Activated CD8-positive, alpha-beta memory T cell treated with anti-CD3 and anti-CD28 coated beads, Interleukin-2, amount 50 U/mL, for 4 hours (primary cell): Measurements from ENCODE around the gene TADA1.
A peak's percentile ranks its signal among the peaks of the same experiment; 100 is the strongest.

Experiments
- DNase-seq: peaks from one replicate; pipeline ENCODE4 v3.0.0-alpha.2; 2020

The TADA1 gene

GRCh38 chr1:166875734-166876539, at the start of gene TADA1:
TADA1 (minus strand) TSS chr1:166876264; CDS start chr1:166876233, 31 bp downstream.
- DNase-seq = peak; percentile 99

- no peak for DNase-seq
These were observed 48.9 kb upstream of the TADA1 start for GRCh38 chr1:166924823-166925541.

GRCh38 chr1:166920561-166921475, 44.8 kb upstream of the TADA1 start:
- DNase-seq = no peak

DNA sequence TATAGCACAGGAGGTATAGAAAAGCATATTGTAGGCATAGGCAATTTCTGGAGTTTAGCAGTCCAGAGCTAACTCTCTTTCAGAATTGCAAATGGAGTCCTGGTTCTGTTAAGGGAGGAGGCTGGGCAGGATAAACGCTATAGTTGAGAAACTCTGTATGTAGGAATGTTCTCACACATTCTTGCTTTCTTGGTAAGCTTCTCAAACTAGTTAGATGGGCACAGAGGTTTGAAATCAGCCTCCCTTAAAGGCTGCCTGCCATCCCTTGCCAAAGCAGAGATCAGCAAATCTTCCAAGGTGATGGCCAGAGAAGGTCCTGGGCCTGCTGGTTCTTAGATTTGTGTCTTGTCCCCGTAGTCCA, 42.9 kb upstream of the TADA1 start:
- DNase-seq = no peak

DNA sequence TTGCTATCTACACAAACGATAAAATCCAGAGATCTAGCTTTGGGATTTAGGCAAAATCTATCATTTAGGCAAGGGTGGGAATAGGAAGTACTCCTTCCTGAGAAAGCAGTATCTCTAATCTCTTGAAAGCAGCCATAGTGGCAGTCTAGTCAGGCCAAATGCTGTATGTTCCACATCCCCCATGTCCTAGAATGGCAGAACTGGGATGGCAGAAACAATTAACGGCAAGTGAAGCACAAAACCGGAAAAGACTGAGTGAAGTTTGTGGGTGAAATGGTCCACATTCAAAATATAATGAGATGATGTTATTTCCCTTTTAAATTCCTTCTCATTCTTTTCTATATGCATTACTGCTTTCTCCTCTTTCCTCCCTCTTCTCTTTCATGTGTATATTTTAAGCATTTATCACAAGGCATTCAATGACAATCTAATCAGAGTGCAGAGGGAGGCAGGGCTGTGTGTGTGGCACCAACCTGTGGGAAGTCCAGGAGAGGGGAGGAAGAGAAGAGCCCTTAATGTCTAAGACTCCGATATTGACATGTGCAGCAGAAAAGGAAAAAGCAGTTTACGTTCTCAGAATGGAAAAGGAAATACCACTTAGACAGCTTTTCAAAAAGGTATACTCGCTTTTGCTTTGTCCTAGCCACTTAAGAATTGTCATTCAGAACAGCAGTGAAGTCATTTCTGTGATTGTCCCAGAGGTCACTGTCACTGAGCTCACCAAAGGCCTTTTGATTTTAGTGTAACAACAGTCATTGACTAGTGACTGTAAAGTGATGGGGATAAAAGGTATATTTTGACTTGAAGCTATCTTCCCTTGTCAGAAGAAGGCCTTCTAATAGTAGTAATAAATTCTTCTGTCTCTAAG, 42.3 kb upstream of the TADA1 start:
- no peak for DNase-seq

- DNase-seq = no peak
These were observed 39.9 kb upstream of the TADA1 start for GRCh38 chr1:166915941-166916340.

DNA sequence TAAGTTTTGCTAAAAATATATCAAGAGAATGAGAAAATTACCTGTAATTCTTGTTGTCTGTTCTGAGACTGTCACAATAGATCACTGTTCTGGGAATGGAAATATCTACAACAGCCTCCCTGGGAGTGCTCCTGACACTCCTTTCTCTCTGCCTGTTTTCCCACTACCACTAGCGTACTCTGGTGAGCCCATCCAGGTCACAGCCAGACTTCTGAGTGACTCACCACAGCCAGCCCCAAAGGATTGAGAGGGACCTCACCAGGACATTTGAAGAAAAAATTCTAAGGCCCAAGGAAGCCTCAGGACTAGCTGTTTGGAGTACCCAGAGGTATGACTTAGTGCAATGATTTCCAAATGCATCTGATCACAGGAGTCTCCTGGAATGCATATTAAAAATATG, 39.0 kb upstream of the TADA1 start:
- no peak for DNase-seq

- no peak for DNase-seq
These were observed 38.0 kb upstream of the TADA1 start for GRCh38 chr1:166914111-166914510.

- DNase-seq = no peak
These were observed 35.6 kb upstream of the TADA1 start for GRCh38 chr1:166911624-166912023.

GRCh38 chr1:166910396-166910994, 34.4 kb upstream of the TADA1 start:
- peak; percentile 72 for DNase-seq

DNA sequence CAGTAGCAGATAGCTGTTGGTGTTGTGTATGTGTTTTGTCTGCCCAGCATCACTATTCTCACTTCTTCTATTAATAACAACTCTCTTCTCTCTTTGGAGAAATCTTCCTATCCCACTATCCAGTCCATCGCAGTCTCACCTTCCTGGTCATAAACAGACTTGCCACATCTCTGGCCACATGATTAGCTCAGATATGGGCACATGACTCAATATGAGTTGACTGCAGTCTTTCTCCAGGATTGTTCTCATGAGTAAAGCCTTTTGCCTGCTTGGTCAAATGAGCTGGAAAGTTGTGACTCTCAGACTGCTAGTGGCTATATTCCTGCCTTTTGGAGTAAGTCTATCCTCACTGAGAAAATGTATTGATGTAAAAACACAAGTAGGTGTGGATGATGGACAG, 32.9 kb upstream of the TADA1 start:
- no peak for DNase-seq

GRCh38 chr1:166907763-166908162, 31.7 kb upstream of the TADA1 start:
- DNase-seq = no peak

GRCh38 chr1:166907051-166907450, 31.0 kb upstream of the TADA1 start:
- no peak for DNase-seq

DNA sequence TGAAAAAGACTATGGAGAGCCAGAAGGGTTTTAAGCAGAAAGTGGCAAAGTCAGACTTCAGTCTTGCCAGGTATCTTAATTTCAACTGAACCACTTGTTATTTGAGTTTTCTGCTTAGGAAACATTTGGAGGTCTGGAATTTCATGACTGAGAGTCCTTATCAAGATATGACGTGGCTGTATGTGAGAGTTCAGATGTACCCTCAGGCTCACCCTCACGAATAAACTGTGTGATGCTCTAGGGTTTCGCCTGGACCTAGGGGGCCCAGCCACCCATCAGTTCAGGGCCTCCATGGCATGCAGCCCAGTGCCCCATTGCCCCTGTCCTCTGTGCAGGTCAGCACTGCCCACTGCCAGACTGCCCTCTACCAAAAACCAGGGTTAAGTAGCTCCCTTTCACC, 30.6 kb upstream of the TADA1 start:
- DNase-seq = no peak

DNA sequence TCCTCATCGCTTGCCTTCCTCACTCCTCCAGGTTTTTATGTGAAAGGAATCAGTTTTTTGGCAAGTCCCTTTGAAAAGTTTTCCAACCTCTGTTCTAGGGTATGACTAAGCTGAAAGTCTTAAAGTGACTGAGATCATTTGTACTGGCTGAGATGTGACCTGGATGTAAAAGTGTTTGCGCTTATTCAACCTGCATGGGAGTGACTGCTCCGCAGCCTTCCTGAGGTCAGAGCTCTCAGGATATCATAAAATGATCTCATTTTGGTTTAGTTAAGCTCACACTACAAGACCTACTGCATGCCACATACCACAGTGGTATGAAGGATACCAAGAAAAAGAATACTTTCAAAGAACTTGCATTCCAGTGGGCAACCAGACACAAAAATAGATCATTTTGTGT, 29.8 kb upstream of the TADA1 start:
- no peak for DNase-seq

GRCh38 chr1:166905136-166905535, 29.1 kb upstream of the TADA1 start:
- DNase-seq = no peak

- DNase-seq = no peak
These were observed 27.2 kb upstream of the TADA1 start for GRCh38 chr1:166903232-166903631.

DNA sequence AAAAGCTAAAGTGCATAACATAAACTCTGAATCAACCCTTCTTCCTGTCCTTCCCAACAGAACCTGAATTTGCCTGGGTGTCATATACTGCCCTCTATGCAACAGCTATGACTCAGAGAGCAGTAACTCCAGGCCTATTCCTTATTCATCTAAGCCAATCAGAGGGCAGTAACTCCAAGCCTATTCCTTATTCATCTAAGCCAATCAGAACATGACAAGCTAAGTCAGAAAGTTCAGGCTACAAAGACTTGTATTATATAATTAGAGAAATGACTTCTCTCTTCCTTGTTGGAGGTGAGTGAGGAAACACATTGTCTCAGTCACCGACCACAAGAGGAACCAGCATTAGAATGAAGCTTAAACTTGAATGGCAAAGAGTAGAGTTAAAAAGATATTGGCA, 26.2 kb upstream of the TADA1 start:
- no peak for DNase-seq

DNA sequence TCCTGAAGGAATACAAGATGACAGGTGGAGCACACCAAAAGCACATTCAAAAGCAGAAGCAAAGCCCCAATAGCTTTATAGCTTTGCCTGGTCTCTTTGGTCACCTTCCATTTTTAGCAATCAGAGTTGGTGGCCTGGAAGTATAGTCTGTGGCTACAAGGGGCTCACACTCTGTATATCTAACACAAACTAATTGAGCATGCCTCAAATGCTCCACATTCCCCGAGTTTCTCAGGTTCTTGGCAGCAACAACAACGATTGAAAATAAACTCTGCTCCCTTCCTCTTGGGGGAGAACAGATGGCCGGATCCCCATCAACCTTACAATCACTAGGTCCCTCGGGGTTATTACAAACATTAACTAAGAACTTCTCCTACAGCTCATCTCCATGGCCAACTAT, 24.9 kb upstream of the TADA1 start:
- no peak for DNase-seq

DNA sequence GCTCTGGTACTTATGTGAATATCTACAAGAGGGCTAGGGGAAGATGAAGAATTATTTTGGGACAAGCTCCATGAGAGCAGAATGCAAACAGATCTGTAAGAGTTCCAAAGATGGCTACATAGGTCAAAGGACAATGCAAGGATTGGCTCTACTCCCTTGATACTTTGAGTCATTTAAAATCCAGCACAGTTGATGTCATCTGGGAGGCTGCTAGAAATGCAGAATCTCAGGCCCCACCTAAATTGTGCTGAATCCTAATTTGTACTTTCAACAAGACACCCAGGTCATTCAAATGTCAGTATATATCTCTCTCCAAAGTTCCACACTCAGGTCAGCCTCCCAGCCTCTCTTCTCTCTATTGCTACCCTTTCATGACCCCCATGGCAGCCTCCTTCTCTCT, 23.7 kb upstream of the TADA1 start:
- DNase-seq = no peak

GRCh38 chr1:166895766-166896165, 19.7 kb upstream of the TADA1 start:
- DNase-seq = no peak

GRCh38 chr1:166889776-166890175, 13.7 kb upstream of the TADA1 start:
- DNase-seq = no peak
